ENCODE data around the gene ATP6V1B1. TPM values are rescaled to one million over a fixed set of nuclear protein-coding genes. Genes with fewer than 3 reads are reported as not detected.

Gene ATP6V1B1
- total RNA-seq, 4 donors from 2014 or later = 22.7 to 66.9 (median 39.5) TPM

DNA sequence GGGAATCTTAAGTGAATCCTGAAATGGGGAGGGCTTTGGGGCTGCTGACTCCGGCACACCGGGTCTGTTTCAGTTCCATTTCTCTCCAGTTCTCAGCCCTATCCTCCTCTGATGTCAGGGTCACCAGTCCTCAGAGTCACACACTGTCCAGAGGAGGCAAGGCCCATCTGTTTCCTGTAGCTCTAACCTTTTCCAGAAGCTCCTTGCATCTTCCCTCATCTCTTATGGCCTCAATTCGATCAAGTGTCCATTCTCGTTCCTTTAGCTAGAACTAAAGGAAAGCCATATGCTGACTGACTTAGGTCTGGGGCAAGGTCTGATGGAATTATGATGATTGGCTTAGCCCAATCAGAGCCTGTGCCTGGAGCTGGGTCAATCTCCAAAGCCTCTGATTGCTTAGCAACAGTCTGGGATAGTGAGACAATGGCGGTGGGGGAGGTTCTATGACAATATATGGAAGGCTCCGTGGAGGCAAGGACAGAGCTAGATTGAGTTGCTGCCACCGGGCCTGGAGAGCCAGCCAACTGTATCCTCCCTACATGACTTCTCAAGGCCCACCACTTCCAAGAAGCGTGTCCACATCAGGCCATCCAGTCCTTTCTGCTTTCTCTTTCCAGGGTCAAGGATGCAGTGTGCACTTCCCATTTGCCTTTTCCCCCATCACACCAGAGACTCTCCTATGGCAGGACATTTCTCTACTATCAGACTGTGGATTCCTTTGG, 48.0 kb downstream of the ATP6V1B1 start:
- Histone ChIP-seq H3K4me3 (no peak overlapping the region), H3K27ac (no peak overlapping the region), H3K27me3 (no peaks in the 10 kb centered on the region), H3K4me1 (peaks cover 27% of the 10 kb centered on the region), H3K9me3 (no peaks in the 10 kb centered on the region), H3K36me3 (peaks cover 45% of the 10 kb centered on the region)
- DNase-seq (ENCODE audit: low spot score in 2 of 2) = peak in 1 of 2 donors; percentile 38
- TF ChIP-seq, protein P1, sequence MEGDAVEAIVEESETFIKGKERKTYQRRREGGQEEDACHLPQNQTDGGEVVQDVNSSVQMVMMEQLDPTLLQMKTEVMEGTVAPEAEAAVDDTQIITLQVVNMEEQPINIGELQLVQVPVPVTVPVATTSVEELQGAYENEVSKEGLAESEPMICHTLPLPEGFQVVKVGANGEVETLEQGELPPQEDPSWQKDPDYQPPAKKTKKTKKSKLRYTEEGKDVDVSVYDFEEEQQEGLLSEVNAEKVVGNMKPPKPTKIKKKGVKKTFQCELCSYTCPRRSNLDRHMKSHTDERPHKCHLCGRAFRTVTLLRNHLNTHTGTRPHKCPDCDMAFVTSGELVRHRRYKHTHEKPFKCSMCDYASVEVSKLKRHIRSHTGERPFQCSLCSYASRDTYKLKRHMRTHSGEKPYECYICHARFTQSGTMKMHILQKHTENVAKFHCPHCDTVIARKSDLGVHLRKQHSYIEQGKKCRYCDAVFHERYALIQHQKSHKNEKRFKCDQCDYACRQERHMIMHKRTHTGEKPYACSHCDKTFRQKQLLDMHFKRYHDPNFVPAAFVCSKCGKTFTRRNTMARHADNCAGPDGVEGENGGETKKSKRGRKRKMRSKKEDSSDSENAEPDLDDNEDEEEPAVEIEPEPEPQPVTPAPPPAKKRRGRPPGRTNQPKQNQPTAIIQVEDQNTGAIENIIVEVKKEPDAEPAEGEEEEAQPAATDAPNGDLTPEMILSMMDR (IDR thresholded peaks at IDR 0.05) = no peak
- TF ChIP-seq POLR2A (IDR thresholded peaks at IDR 0.05) (no peak), POLR2AphosphoS5 (IDR thresholded peaks at IDR 0.05) (no peak), EP300 (IDR thresholded peaks at IDR 0.05) (no peak)
- WGBS = 84% methylated on average over 8 of the region's 8 CpGs

DNA sequence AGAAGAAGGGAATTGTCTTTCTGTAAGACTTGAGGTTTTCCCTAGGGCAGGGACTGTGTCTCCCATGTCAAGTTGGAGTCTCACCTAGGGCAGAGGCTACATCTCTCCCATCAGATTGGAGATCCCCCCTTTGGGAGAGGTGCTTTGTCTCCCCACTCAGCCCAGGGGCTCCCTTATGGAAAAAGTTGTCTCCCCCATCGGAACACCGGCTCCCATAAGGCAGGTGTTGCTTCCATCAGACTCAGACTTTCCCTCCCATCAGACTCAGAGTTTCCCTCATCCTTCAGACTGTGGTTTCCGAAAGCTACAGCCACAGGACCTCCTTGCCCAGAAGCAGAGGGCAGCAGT, 48.5 kb downstream of the ATP6V1B1 start:
- peaks cover 50% of the 10 kb centered on the region for H3K36me3 ChIP-seq
- 72% methylated on average over 3 of the region's 3 CpGs for WGBS
- H3K4me3 ChIP-seq = no peak overlapping the region
- H3K27me3 ChIP-seq = no peaks in the 10 kb centered on the region
- peaks cover 23% of the 10 kb centered on the region for H3K4me1 ChIP-seq
- H3K27ac ChIP-seq = no peak overlapping the region
- peak in 1 of 2 donors; percentile 23 for DNase-seq (ENCODE audit: low spot score in 2 of 2)
- TF ChIP-seq POLR2AphosphoS5 (IDR thresholded peaks at IDR 0.05) (no peak), POLR2A (IDR thresholded peaks at IDR 0.05) (no peak), EP300 (IDR thresholded peaks at IDR 0.05) (no peak)
- TF ChIP-seq, protein P1 (IDR thresholded peaks at IDR 0.05) = no peak
- H3K9me3 ChIP-seq = no peaks in the 10 kb centered on the region

DNA sequence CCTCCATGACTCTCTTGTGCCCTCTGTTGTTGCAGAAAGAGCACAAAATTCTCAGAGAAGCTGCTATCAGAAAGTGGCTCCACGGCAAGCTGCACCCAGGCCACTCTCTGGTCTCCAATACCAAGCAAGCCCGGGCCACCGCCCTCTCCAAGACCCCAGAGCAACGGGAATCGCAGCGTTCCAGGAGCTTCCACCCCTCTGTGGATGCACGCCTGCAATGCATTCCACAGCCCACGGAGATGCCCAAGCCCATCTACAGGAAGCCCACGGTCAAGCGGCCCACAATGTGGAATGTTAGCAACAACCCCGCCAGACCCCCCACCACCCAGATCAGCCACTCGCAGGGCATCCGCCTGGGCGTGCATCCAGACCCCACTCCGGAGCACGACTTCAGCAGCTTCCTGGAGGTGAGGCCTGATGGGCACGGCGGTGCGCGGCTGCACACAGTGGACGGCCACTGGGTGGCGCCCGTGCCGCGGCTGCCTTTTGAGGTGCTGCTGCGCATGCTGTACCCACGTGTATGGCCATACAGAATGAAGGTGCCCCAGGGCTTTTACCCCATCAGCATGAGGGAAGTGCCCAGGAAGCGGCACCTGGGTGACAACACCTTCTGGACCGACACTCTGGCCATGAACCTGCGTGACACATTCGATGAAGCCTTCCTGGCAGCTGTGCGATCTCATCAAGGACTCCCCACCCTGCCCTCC, 49.0 kb downstream of the ATP6V1B1 start:
- DNase-seq (ENCODE audit: low spot score in 2 of 2) = peak; percentile 70 to 79
- 51% methylated on average over 8 of the region's 32 CpGs for WGBS
- Histone ChIP-seq H3K4me1 (peaks cover 23% of the 10 kb centered on the region), H3K27me3 (no peaks in the 10 kb centered on the region), H3K36me3 (peaks cover 55% of the 10 kb centered on the region), H3K9me3 (no peaks in the 10 kb centered on the region), H3K27ac (no peak overlapping the region), H3K4me3 (no peak overlapping the region)
- TF ChIP-seq, protein P1 (IDR thresholded peaks at IDR 0.05) = peak; percentile 54 to 81
- TF ChIP-seq EP300 (IDR thresholded peaks at IDR 0.05) (no peak), POLR2AphosphoS5 (IDR thresholded peaks at IDR 0.05) (no peak)

DNA sequence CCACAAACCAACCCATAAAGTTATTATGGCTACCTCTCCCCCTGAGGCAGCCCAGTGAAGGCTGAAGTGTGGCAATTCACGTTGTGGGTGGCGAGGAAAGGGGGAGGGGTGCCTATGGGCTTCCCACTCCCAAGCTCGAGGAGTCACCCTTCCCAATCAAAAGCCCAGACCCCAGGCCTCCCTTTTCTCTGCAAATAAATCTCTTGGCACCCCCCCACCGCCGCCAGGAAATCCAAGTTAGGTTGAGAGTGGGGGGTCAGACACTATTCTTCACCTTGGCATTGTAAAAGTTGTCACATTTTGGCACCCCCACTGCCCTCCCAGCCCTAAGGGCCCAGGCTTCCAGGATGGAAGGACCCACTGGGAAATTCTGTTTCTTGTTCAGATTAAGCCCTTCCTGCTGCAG, 49.6 kb downstream of the ATP6V1B1 start:
- Histone ChIP-seq H3K4me1 (peaks cover 23% of the 10 kb centered on the region), H3K9me3 (no peaks in the 10 kb centered on the region), H3K27ac (no peak overlapping the region), H3K27me3 (no peaks in the 10 kb centered on the region), H3K4me3 (no peak overlapping the region), H3K36me3 (peaks cover 61% of the 10 kb centered on the region)
- DNase-seq (ENCODE audit: low spot score in 2 of 2) = peak; percentile 43 to 47
- TF ChIP-seq POLR2AphosphoS5 (IDR thresholded peaks at IDR 0.05) (no peak), EP300 (IDR thresholded peaks at IDR 0.05) (no peak), POLR2A (IDR thresholded peaks at IDR 0.05) (no peak)
- TF ChIP-seq, protein P1 (IDR thresholded peaks at IDR 0.05) = no peak
- 82% methylated on average over 5 of the region's 5 CpGs for WGBS

DNA sequence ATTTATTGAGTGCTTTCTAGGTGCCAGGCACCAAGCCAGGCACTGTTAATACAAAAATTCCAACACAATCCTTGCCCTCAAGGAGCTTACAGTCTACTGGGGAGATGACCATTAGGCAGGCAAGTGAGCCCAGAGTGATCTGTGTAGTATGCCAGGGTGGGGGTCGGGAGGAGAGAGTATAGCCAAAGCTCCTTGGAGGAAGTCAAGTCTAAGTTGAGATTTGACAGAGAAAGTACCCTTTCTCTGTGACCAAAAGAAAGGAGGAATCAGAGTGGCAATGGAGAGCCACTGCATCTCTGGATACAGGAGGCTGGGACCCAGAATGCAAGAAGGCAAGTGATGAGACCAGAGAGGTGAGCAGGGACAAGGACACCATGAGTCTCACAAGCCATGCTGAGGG, 50.3 kb downstream of the ATP6V1B1 start:
- 96% methylated on average over 1 of the region's 1 CpG for WGBS
- H3K4me3 ChIP-seq = no peak overlapping the region
- H3K27me3 ChIP-seq = no peaks in the 10 kb centered on the region
- peaks cover 68% of the 10 kb centered on the region for H3K36me3 ChIP-seq
- peak in 1 of 2 donors; percentile 12 for DNase-seq (ENCODE audit: low spot score in 2 of 2)
- no peak overlapping the region for H3K27ac ChIP-seq
- TF ChIP-seq, protein P1 (IDR thresholded peaks at IDR 0.05) = no peak
- TF ChIP-seq POLR2AphosphoS5 (IDR thresholded peaks at IDR 0.05) (no peak), POLR2A (IDR thresholded peaks at IDR 0.05) (no peak), EP300 (IDR thresholded peaks at IDR 0.05) (no peak)
- no peaks in the 10 kb centered on the region for H3K9me3 ChIP-seq
- peaks cover 23% of the 10 kb centered on the region for H3K4me1 ChIP-seq

Measured in suprapubic skin (tissue), 4 donors.